Endodermal cell (in vitro differentiated cells): Measurements from ENCODE around the gene ATP1A2. TPM values are rescaled to one million over a fixed set of nuclear protein-coding genes. Genes with fewer than 3 reads are reported as not detected.
A peak's percentile ranks its signal among the peaks of the same experiment; 100 is the strongest.

Experiments used
- DNase-seq: peaks from one replicate; pipeline ENCODE4 v3.0.0-alpha.2; 2017
- H3K27ac ChIP-seq: 2 replicates; pipeline ENCODE4 v1.5.1; 2013; ENCODE audit warnings: mild to moderate bottlenecking, low read depth, low read length, moderate library complexity
- H3K27me3 ChIP-seq: 2 replicates; pipeline ENCODE4 v1.6.1; 2013; ENCODE audit warnings: mild to moderate bottlenecking, low read length, moderate library complexity; ENCODE audit not compliant: insufficient read depth, control insufficient read depth, poor library complexity, severe bottlenecking
- H3K36me3 ChIP-seq: 2 replicates; pipeline ENCODE4 v1.7.0; 2013; ENCODE audit warnings: mild to moderate bottlenecking, low read length, moderate library complexity; ENCODE audit not compliant: control insufficient read depth, insufficient read depth
- H3K4me1 ChIP-seq: one replicate; pipeline ENCODE4 v1.7.0; 2013; ENCODE audit warnings: low read length; ENCODE audit not compliant: control insufficient read depth, insufficient read depth
- H3K4me3 ChIP-seq: 2 replicates; pipeline ENCODE4 v1.5.1; 2013; ENCODE audit warnings: mild to moderate bottlenecking, low read length, moderate library complexity
- H3K9ac ChIP-seq: 2 replicates; pipeline ENCODE4 v1.6.1; 2013; ENCODE audit warnings: mild to moderate bottlenecking, low read length, moderate library complexity; ENCODE audit not compliant: poor library complexity, severe bottlenecking; ENCODE audit errors: extremely low read depth
- H3K9me3 ChIP-seq: 2 replicates; pipeline ENCODE4 v1.6.1; 2013; ENCODE audit warnings: mild to moderate bottlenecking, low read length, moderate library complexity; ENCODE audit not compliant: control insufficient read depth
- H3K27ac Mint-ChIP-seq: 2 replicates; pipeline ENCODE4 v1.8.0; 2020; ENCODE audit warnings: mixed read lengths
- H3K27me3 Mint-ChIP-seq: 2 replicates; pipeline ENCODE4 v1.8.0; 2021; ENCODE audit warnings: mild to moderate bottlenecking, mixed read lengths; ENCODE audit not compliant: insufficient read depth
- H3K36me3 Mint-ChIP-seq: 2 replicates; pipeline ENCODE4 v1.8.0; 2020; ENCODE audit warnings: low read depth, mixed read lengths
- H3K4me1 Mint-ChIP-seq: 2 replicates; pipeline ENCODE4 v1.8.0; 2020; ENCODE audit warnings: mixed read lengths
- H3K4me3 Mint-ChIP-seq: 2 replicates; pipeline ENCODE4 v1.8.0; 2020; ENCODE audit warnings: mild to moderate bottlenecking, moderate library complexity, mixed read lengths
- H3K9me3 Mint-ChIP-seq: 2 replicates; pipeline ENCODE4 v1.8.0; 2020; ENCODE audit warnings: mild to moderate bottlenecking, mixed read lengths
- WGBS, 2 experiments: methylation state at CpG; one replicate each; pipeline versions ENCODE4 v1.1.5 to v1.1.7; 2013; ENCODE audit warnings: missing lambda C conversion rate in 2 of 2, mixed read lengths in 1 of 2; ENCODE audit not compliant: insufficient coverage in 1 of 2, insufficient read length in 1 of 2; 5-methylcytosine and 5-hydroxymethylcytosine counted together
- long read RNA-seq, 4 experiments: library from polyadenylated mRNA in 2 of 4; library from RNA in 1 of 4; library from capped mRNA in 1 of 4; stranded (forward) in 3 of 4; unstranded in 1 of 4; transcript quantifications; one replicate each; pipeline ENCODE4 v2.0.0, GENCODE V29; 2020 to 2021; ENCODE audit warnings: inconsistent platforms in 1 of 4
- polyA plus RNA-seq, 2 experiments: library from polyadenylated mRNA; stranded (reverse); fragments of 50-300 nt; gene quantifications; one replicate each; pipeline ENCODE4 v1.2.3, GENCODE V29; 2013
- total RNA-seq, 2 donors: library from RNA; stranded (reverse); fragmentation: NEBNext Ultra II Directional in 1 of 2; extraction: Animal tissue kit (Norgen Biotek cat#: 25700) in 1 of 2; gene quantifications; 2 replicates in 1 of 2; 3 replicates in 1 of 2; pipeline ENCODE4 v1.2.1, GENCODE V29; 2021
- TF ChIP-seq, protein P1 (sequence below): fragments of 200-600 bp; sonication (generic); conservative IDR thresholded peaks from 2 replicates; pipeline ENCODE4 v1.5.0; 2021; ENCODE audit warnings: antibody characterized with exemption, mild to moderate bottlenecking

Gene ATP1A2
- 1 to 10 TPM; 3.0 to 3.2 TPM for total RNA-seq
- 130 TPM for polyA plus RNA-seq (2013, experiment 1 of 2)
- 110 TPM for polyA plus RNA-seq (2013, experiment 2 of 2)
- long read RNA-seq, experiment 1, partial matches to known transcripts, result 1 of 2 reads
- long read RNA-seq, experiment 1, other reads (novel, unspliced or antisense), result 1 of 2 reads
- long read RNA-seq, experiment 2, full-length matches to known transcripts, result 1 of 4 reads
- long read RNA-seq, experiment 2, partial matches to known transcripts, result 2 of 4 reads
- long read RNA-seq, experiment 2, other reads (novel, unspliced or antisense), result 1 of 4 reads
- long read RNA-seq, experiment 3, full-length matches to known transcripts, result 2 of 5 reads
- long read RNA-seq, experiment 3, partial matches to known transcripts, result 2 of 5 reads
- long read RNA-seq, experiment 3, other reads (novel, unspliced or antisense), result 1 of 5 reads
- long read RNA-seq, experiment 4, result 0 reads

GRCh38 chr1:160115545-160116282 lies at the start of gene ATP1A2:
ATP1A2 (plus strand) TSS chr1:160115759; CDS start chr1:160115862, 103 bp downstream.
- no peaks in the 10 kb centered on the region for H3K9me3 ChIP-seq
- H3K27ac Mint-ChIP-seq, result no peak within 1 kb of the TSS
- TF ChIP-seq, protein P1, sequence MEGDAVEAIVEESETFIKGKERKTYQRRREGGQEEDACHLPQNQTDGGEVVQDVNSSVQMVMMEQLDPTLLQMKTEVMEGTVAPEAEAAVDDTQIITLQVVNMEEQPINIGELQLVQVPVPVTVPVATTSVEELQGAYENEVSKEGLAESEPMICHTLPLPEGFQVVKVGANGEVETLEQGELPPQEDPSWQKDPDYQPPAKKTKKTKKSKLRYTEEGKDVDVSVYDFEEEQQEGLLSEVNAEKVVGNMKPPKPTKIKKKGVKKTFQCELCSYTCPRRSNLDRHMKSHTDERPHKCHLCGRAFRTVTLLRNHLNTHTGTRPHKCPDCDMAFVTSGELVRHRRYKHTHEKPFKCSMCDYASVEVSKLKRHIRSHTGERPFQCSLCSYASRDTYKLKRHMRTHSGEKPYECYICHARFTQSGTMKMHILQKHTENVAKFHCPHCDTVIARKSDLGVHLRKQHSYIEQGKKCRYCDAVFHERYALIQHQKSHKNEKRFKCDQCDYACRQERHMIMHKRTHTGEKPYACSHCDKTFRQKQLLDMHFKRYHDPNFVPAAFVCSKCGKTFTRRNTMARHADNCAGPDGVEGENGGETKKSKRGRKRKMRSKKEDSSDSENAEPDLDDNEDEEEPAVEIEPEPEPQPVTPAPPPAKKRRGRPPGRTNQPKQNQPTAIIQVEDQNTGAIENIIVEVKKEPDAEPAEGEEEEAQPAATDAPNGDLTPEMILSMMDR, result no peak
- H3K27ac ChIP-seq, result peak within 1 kb of the TSS; percentile 53
- peaks cover 33% of the 10 kb centered on the region for H3K4me1 ChIP-seq
- H3K27me3 ChIP-seq, result no peaks in the 10 kb centered on the region
- peak within 1 kb of the TSS; percentile 22 for H3K4me3 Mint-ChIP-seq
- DNase-seq, result peak; percentile 86
- H3K36me3 Mint-ChIP-seq, result no peaks in the 10 kb centered on the region
- H3K4me1 Mint-ChIP-seq, result peaks cover 56% of the 10 kb centered on the region
- no peak within 1 kb of the TSS for H3K9ac ChIP-seq
- peak within 1 kb of the TSS; percentile 23 for H3K4me3 ChIP-seq
- 33 to 36% methylated on average over 10 to 16 of the region's 16 CpGs for WGBS, 2 experiments
- no peaks in the 10 kb centered on the region for H3K9me3 Mint-ChIP-seq
- H3K27me3 Mint-ChIP-seq, result peaks cover 5% of the 10 kb centered on the region
- no peaks in the 10 kb centered on the region for H3K36me3 ChIP-seq

DNA sequence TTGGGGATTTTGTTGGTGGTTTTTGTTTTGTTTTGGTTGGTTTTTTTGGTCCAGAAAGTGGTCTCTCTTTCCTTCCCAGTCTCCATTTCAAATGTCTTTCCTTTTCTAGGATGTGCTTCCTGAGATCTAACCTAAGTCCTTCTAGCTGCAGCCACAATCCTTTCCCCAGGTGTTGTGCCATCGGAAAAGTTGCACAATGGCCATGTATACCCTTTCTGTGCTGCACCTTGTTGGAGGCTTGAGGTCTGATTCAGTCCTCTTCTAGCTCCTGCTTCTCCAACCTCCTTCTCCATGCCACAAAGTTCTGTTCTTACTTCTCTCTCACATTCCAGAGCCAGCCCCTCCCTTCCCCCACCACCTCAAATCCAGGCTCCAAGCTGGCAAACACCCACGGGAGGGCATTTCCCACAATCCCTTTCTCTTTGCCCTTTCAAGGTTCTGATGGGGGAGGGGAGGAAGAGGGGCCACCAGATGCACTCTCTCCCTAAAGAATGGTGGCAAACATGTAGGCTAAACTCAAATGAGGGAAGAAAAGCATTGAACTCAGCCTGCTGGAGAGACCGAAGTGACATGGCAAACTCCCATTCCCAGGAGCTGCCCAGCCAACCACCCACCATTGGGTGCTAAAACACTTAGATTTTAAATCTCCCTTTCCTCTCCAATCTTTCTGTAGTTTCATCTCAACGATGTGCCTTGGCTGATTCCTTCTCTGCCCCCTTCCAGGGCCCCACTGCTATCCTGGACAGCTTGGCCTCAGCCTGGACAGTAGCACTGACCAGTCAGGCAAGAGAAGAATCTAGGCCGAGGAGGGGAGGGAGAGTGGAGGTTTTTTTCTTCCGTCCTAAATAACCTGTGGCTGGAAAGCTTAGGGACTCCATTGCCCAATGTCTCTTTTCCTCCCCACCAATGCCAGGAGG lies 48.5 kb upstream of the ATP1A2 start:
- Mint-ChIP-seq H3K27me3 (peaks cover 51% of the 10 kb centered on the region), H3K36me3 (no peaks in the 10 kb centered on the region), H3K4me1 (peaks cover 20% of the 10 kb centered on the region), H3K4me3 (no peak overlapping the region), H3K9me3 (no peaks in the 10 kb centered on the region), H3K27ac (no peak overlapping the region)
- Histone ChIP-seq H3K4me1 (peaks cover 12% of the 10 kb centered on the region), H3K27me3 (peaks cover 31% of the 10 kb centered on the region), H3K27ac (no peak overlapping the region), H3K9me3 (no peaks in the 10 kb centered on the region), H3K4me3 (no peak overlapping the region), H3K9ac (no peak overlapping the region), H3K36me3 (no peaks in the 10 kb centered on the region)
- 85 to 100% methylated on average over 1 to 6 of the region's 6 CpGs for WGBS, 2 experiments
- DNase-seq, result no peak
- TF ChIP-seq, protein P1, result no peak

DNA sequence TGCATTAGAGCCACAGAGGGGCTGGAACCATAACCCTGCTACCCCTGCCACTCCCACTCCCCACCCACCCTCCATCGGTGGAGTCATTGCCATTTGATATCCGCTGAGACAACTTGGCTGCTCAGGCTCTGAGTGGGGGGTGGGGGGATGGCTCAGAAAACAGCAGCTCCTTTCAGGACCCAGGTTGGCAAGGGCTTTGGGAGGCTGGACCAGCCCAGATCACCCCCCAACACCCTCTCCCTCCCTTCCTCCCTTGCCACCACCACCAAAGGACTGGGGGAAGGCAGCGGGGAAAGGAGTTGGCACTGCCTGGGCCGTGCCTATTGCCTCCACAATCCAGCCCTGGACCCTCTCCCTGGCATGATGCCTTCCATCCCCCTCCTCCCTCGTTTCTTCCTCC lies 47.3 kb upstream of the ATP1A2 start:
- WGBS, 2 experiments, result 80% methylated on average over 1 to 5 of the region's 5 CpGs
- Histone ChIP-seq H3K27me3 (peaks cover 32% of the 10 kb centered on the region), H3K4me3 (no peak overlapping the region), H3K36me3 (no peaks in the 10 kb centered on the region), H3K4me1 (peaks cover 12% of the 10 kb centered on the region), H3K9ac (no peak overlapping the region), H3K27ac (no peak overlapping the region), H3K9me3 (no peaks in the 10 kb centered on the region)
- Mint-ChIP-seq H3K36me3 (no peaks in the 10 kb centered on the region), H3K27me3 (peaks cover 61% of the 10 kb centered on the region), H3K4me3 (no peak overlapping the region), H3K9me3 (no peaks in the 10 kb centered on the region), H3K27ac (no peak overlapping the region), H3K4me1 (peaks cover 20% of the 10 kb centered on the region)
- TF ChIP-seq, protein P1, result no peak
- no peak for DNase-seq
